HFFc6 (cell line): ENCODE measurements around the gene RBMS1. TPM values are rescaled to one million over a fixed set of nuclear protein-coding genes. Genes with fewer than 3 reads are reported as not detected.

Experiments
- DNase-seq: peaks from one replicate; pipeline ENCODE4 v3.0.0-alpha.2; 2018
- H3K27ac Mint-ChIP-seq: 2 replicates; pipeline ENCODE4 v1.8.0; 2020; ENCODE audit warnings: mild to moderate bottlenecking, mixed read lengths
- H3K27me3 Mint-ChIP-seq: 2 replicates; pipeline ENCODE4 v1.8.0; 2021; ENCODE audit warnings: mild to moderate bottlenecking, moderate library complexity, mixed read lengths; ENCODE audit not compliant: insufficient read depth
- H3K36me3 Mint-ChIP-seq: 2 replicates; pipeline ENCODE4 v1.8.0; 2021; ENCODE audit warnings: low read depth, mixed read lengths
- H3K4me1 Mint-ChIP-seq: 2 replicates; pipeline ENCODE4 v1.8.0; 2020; ENCODE audit warnings: low read depth, mixed read lengths
- H3K4me3 Mint-ChIP-seq: 2 replicates; pipeline ENCODE4 v1.8.0; 2020; ENCODE audit warnings: mild to moderate bottlenecking, moderate library complexity, mixed read lengths
- H3K9me3 Mint-ChIP-seq: 2 replicates; pipeline ENCODE4 v1.8.0; 2020; ENCODE audit warnings: mild to moderate bottlenecking, mixed read lengths
- total RNA-seq, 6 experiments: library from RNA; stranded (reverse); fragmentation: NEBNext Ultra II Directional; extraction: Animal tissue kit (Norgen Biotek cat#: 25700); gene quantifications; 2 replicates in 1 of 6; 3 replicates in 5 of 6; pipeline ENCODE4 v1.2.3, GENCODE V29; 2021
- TF ChIP-seq, protein P1 (sequence below): fragments of 200-600 bp; sonication (generic); IDR thresholded peaks from 2 replicates; pipeline ENCODE4 v1.5.0; 2021; ENCODE audit warnings: antibody characterized with exemption, mild to moderate bottlenecking

Gene RBMS1
- total RNA-seq, 6 experiments from 2014 or later, result 88.7 to 111 (median 96.1) TPM

GRCh38 chr2:160465002-160465401 is 28.6 kb downstream of the RBMS1 start:
- H3K36me3 Mint-ChIP-seq, result no peaks in the 10 kb centered on the region; the same call in 1 of the 2 replicates
- no peak overlapping the region for H3K4me3 Mint-ChIP-seq
- H3K9me3 Mint-ChIP-seq, result no peaks in the 10 kb centered on the region
- no peak for DNase-seq
- H3K4me1 Mint-ChIP-seq, result peaks cover 54% of the 10 kb centered on the region
- no peaks in the 10 kb centered on the region for H3K27me3 Mint-ChIP-seq
- H3K27ac Mint-ChIP-seq, result 0 out of 2 replicates have a peak overlapping the region, but pooled peaks have one; percentile 30
- TF ChIP-seq, protein P1, sequence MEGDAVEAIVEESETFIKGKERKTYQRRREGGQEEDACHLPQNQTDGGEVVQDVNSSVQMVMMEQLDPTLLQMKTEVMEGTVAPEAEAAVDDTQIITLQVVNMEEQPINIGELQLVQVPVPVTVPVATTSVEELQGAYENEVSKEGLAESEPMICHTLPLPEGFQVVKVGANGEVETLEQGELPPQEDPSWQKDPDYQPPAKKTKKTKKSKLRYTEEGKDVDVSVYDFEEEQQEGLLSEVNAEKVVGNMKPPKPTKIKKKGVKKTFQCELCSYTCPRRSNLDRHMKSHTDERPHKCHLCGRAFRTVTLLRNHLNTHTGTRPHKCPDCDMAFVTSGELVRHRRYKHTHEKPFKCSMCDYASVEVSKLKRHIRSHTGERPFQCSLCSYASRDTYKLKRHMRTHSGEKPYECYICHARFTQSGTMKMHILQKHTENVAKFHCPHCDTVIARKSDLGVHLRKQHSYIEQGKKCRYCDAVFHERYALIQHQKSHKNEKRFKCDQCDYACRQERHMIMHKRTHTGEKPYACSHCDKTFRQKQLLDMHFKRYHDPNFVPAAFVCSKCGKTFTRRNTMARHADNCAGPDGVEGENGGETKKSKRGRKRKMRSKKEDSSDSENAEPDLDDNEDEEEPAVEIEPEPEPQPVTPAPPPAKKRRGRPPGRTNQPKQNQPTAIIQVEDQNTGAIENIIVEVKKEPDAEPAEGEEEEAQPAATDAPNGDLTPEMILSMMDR, result no peak

- TF ChIP-seq, protein P1, result no peak
- Mint-ChIP-seq H3K27me3 (no peaks in the 10 kb centered on the region), H3K36me3 (no peaks in the 10 kb centered on the region; the same call in 1 of the 2 replicates), H3K4me3 (no peak overlapping the region), H3K27ac (no peak overlapping the region), H3K9me3 (no peaks in the 10 kb centered on the region), H3K4me1 (peaks cover 52% of the 10 kb centered on the region)
- DNase-seq, result no peak
Measured at GRCh38 chr2:160464017-160464416, 29.6 kb downstream of the RBMS1 start.

DNA sequence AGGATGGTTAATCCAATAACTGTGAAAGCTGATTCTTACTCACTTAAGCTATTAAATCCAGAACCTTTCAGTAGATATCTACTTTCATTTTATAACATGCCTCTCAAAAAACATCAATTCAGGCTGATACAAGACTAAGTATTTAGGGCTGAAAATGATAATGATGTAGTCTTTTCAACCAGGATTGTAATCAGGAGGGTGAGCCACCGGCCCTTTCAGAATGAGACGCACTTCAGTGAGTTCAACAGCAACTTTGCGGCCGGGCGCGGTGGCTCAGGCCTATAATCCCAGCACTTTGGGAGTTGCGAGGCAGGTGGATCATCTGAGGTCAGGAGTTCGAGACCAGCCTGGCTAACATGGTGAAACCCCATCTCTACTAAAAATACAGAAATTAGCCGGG is 30.4 kb downstream of the RBMS1 start:
- TF ChIP-seq, protein P1, result no peak

GRCh38 chr2:160460333-160460731 is 33.3 kb downstream of the RBMS1 start:
- TF ChIP-seq, protein P1, result no peak
- Mint-ChIP-seq H3K4me3 (no peak overlapping the region), H3K9me3 (no peaks in the 10 kb centered on the region), H3K27me3 (no peaks in the 10 kb centered on the region), H3K27ac (no peak overlapping the region), H3K4me1 (peaks cover 44% of the 10 kb centered on the region), H3K36me3 (peaks cover 5% of the 10 kb centered on the region)
- DNase-seq, result no peak

More for the DNA sequence above, 30.4 kb downstream of the RBMS1 start:
- DNase-seq, result no peak
- H3K4me3 Mint-ChIP-seq, result no peak overlapping the region
- no peak overlapping the region for H3K27ac Mint-ChIP-seq
- peaks cover 55% of the 10 kb centered on the region for H3K4me1 Mint-ChIP-seq
- no peaks in the 10 kb centered on the region for H3K9me3 Mint-ChIP-seq
- no peaks in the 10 kb centered on the region; the same call in 1 of the 2 replicates for H3K36me3 Mint-ChIP-seq
- no peaks in the 10 kb centered on the region for H3K27me3 Mint-ChIP-seq

- Mint-ChIP-seq H3K9me3 (no peaks in the 10 kb centered on the region), H3K36me3 (peaks cover 8% of the 10 kb centered on the region), H3K27ac (no peak overlapping the region), H3K4me1 (peaks cover 38% of the 10 kb centered on the region), H3K27me3 (no peaks in the 10 kb centered on the region), H3K4me3 (no peak overlapping the region)
- TF ChIP-seq, protein P1, result no peak
- DNase-seq, result no peak
Measured at GRCh38 chr2:160459538-160460332, 33.9 kb downstream of the RBMS1 start.
